ENCODE data around the gene LCNL1. TPM values are rescaled to one million over a fixed set of nuclear protein-coding genes. Genes with fewer than 3 reads are reported as not detected.

LCNL1 gene
- 0.53 TPM for total RNA-seq
- polyA plus RNA-seq (ENCODE audit: insufficient read depth in 1 of 8, insufficient read length in 8 of 8, low replicate concordance in 1 of 8) = 1 to 10 TPM in 1 of 8 donors, under 1 TPM in 7; 0.12 to 1.3 (median 0.34) TPM
- long read RNA-seq, donor 1 = 0 reads
- long read RNA-seq, donor 2 = 0 reads
- long read RNA-seq, donor 3 = 0 reads
- long read RNA-seq, donor 4, partial matches to known transcripts = 0 of 1 reads
- long read RNA-seq, donor 4, other reads (novel, unspliced or antisense) = 0 of 1 reads
- long read RNA-seq, donor 5 = 0 reads
- long read RNA-seq, donor 6 = 0 reads
- long read RNA-seq, donor 7 = 0 reads
- long read RNA-seq, donor 8 = 0 reads
- long read RNA-seq, donor 9 = 0 reads
- long read RNA-seq, donor 10 = 0 reads
- long read RNA-seq, donor 11 = 0 reads

DNA sequence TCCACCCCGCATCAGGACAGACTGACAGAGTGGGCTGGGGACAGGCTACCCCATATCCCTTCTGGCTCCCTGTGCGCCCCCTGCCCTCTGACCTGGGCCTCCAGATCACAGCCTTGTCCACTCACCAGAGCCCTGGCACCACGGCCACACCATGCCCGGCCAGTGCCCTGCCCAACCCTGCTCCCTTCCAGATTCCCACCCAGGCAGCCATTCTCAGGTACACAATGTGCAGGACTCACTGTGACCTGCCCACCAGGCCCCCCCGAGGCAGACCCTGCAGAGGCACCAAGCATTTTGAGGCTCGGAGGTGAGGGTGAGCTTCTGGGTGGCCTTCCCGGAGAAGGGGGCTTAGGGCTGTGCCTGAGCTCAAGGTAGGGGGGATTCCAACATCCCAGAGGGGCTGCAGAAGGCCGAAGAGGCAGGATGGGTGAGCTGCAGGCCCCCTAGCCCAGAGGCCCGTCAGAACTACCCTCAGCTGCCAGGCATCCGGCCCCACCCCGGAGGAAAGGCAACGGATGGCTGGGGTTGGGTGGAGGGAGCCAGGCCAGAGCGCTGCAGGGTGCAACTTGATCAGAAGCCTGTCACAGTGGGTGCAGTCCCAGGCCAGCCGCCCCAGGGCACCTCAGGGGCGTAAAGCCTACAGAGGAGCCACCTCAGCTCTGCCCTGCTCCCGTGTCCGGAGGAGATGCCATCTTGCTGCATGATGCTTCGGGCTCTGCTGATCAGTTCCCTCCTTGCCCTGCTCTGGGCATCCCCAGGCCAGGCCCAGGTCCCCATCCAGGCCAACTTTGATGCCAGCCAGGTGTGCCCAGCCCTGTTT, at the start of gene LCNL1:
Gene LCNL1 (plus strand): TSS at position 762 of the 820 bp plus-strand sequence. CDS start 594 bp downstream, outside the sequence.
- WGBS (ENCODE audit: insufficient coverage) = 78% methylated on average over 16 of the region's 18 CpGs
- no peaks in the 10 kb centered on the region for H3K36me3 ChIP-seq (ENCODE audit: control insufficient read depth, insufficient read depth, low read length)
- no peak within 1 kb of the TSS for H3K27ac ChIP-seq (ENCODE audit: low read length)
- DNase-seq = no peak
- peaks cover 16% of the 10 kb centered on the region for H3K4me1 ChIP-seq (ENCODE audit: control insufficient read depth, insufficient read depth, low read length)
- no peaks in the 10 kb centered on the region for H3K9me3 ChIP-seq (replicated peaks; ENCODE audit: control insufficient read depth, low read depth, low read length)
- H3K4me3 ChIP-seq (ENCODE audit: low read length) = no peak within 1 kb of the TSS
- H3K27me3 ChIP-seq (ENCODE audit: control insufficient read depth, insufficient read depth, low read length) = peaks cover 57% of the 10 kb centered on the region

DNA sequence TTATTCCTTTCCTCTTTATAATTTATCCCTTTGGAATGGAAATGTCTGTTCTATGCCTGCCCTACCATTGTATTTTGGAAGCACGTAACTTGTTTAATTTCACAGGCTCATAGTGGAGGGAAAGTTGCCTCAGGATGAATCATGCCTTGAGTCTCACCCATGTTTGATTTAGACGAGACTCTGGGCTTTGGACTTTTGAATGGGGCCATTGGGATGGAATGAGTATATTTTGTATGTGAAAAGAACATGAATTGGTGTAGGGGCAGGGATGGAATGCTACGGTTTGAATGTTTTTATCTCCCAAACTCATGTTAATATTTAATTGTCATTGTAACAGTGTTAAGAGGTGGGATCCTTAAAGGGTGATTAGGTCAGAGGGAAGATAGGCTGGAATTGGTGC, 48.5 kb upstream of the LCNL1 start:
- Histone ChIP-seq H3K36me3 (ENCODE audit: control insufficient read depth, insufficient read depth, low read length) (peaks cover 10% of the 10 kb centered on the region), H3K4me1 (ENCODE audit: control insufficient read depth, insufficient read depth, low read length) (no peaks in the 10 kb centered on the region), H3K9me3 (replicated peaks; ENCODE audit: control insufficient read depth, low read depth, low read length) (no peaks in the 10 kb centered on the region), H3K27ac (ENCODE audit: low read length) (no peak overlapping the region), H3K27me3 (ENCODE audit: control insufficient read depth, insufficient read depth, low read length) (no peaks in the 10 kb centered on the region), H3K4me3 (ENCODE audit: low read length) (no peak overlapping the region)
- no peak for DNase-seq
- WGBS (ENCODE audit: insufficient coverage) = 89% methylated on average over 2 of the region's 3 CpGs

DNA sequence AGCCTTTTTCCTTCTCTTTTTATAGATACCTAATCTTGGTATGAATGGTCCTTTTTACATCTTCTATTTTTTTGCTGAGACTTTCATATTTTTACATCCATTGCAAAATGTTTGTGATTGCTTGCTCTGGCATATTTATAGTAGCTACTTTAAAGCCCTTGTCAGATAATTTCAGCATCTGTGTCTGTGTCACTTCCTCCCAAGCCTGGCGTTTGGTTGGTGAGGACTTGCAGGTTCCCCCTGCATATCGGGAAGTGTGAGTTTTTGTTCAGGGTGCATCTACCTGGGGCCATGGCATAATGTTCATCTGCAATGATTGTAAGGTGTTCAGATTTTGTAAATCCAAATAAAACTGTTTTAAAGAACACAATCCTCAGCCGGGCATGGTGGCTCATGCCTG, 47.1 kb upstream of the LCNL1 start:
- no CpG with 5 or more reads among the region's 3 CpGs for WGBS (ENCODE audit: insufficient coverage)
- no peaks in the 10 kb centered on the region for H3K27me3 ChIP-seq (ENCODE audit: control insufficient read depth, insufficient read depth, low read length)

DNA sequence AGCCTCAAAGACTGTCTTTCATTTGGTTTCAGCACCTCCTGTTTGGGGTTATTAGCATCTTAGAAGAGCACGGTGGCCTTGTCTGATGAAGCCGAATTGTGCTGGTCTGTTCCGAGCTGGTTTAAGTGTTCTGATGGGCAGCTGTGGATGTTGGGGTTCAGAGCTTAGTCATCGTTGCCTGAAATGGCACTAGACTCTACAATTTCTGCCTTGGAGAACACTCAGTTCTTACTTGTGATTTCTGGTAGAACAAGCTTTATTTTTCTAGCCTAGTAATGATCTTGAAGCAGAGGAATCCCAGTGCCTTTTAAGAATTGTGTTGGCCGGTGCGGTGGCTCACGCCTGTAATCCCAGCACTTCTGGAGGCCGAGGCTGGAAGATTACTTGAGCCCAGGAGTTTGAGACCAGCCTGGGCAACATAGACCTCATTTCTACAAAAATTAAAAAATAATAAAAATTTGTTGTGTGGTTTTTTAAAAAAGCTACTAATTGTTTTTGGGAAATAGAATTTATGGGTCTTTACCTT, 46.1 kb upstream of the LCNL1 start:
- Histone ChIP-seq H3K4me1 (ENCODE audit: control insufficient read depth, insufficient read depth, low read length) (no peaks in the 10 kb centered on the region), H3K4me3 (ENCODE audit: low read length) (no peak overlapping the region), H3K27me3 (ENCODE audit: control insufficient read depth, insufficient read depth, low read length) (no peaks in the 10 kb centered on the region), H3K27ac (ENCODE audit: low read length) (no peak overlapping the region), H3K9me3 (replicated peaks; ENCODE audit: control insufficient read depth, low read depth, low read length) (no peaks in the 10 kb centered on the region), H3K36me3 (ENCODE audit: control insufficient read depth, insufficient read depth, low read length) (peaks cover 33% of the 10 kb centered on the region)
- 71% methylated on average over 4 of the region's 8 CpGs for WGBS (ENCODE audit: insufficient coverage)
- DNase-seq = no peak

More for the DNA sequence above, 47.1 kb upstream of the LCNL1 start:
- no peaks in the 10 kb centered on the region for H3K9me3 ChIP-seq (replicated peaks; ENCODE audit: control insufficient read depth, low read depth, low read length)
- no peaks in the 10 kb centered on the region for H3K4me1 ChIP-seq (ENCODE audit: control insufficient read depth, insufficient read depth, low read length)
- peaks cover 23% of the 10 kb centered on the region for H3K36me3 ChIP-seq (ENCODE audit: control insufficient read depth, insufficient read depth, low read length)
- no peak overlapping the region for H3K27ac ChIP-seq (ENCODE audit: low read length)
- no peak for DNase-seq
- no peak overlapping the region for H3K4me3 ChIP-seq (ENCODE audit: low read length)

DNA sequence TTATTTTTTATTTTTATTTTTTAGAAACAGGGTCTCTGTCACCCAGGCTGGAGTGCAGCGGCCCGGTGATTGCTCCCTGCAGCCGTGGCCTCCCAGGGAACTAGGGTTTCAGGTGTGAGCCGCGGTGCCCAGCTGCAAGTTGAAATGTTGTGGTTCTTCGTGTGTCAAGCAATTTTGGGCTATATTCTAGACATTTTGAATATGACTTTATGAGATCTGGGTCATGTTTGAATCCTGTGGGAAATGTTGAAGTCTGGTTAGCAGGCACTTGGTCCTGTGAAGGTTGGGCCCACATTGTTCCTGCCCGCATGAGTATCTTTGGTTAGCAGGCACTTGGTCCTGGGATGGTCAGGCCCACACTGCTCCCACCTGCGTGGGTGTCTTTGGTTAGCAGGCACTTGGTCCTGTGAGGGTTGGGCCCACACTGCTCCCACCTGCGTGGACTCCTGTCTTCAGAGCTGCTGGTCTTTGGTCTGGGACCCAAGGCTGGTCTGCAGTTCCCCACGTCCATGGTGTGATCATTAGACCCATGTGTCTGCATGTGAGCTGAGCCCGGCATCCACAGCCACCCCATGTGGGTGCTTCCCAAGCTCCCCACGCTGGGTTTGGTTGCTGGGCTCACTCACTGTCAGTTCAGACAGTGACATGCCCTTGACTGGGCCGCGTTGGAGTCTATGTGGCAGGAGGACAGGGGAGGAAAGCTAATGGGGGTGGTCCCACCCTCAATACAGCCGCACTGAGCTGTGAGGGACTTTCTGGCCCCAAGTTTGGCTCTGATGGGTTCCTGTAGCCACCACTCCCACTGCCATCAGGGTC, 45.4 kb upstream of the LCNL1 start:
- H3K27ac ChIP-seq (ENCODE audit: low read length) = no peak overlapping the region
- no peaks in the 10 kb centered on the region for H3K9me3 ChIP-seq (replicated peaks; ENCODE audit: control insufficient read depth, low read depth, low read length)
- DNase-seq = no peak

DNA sequence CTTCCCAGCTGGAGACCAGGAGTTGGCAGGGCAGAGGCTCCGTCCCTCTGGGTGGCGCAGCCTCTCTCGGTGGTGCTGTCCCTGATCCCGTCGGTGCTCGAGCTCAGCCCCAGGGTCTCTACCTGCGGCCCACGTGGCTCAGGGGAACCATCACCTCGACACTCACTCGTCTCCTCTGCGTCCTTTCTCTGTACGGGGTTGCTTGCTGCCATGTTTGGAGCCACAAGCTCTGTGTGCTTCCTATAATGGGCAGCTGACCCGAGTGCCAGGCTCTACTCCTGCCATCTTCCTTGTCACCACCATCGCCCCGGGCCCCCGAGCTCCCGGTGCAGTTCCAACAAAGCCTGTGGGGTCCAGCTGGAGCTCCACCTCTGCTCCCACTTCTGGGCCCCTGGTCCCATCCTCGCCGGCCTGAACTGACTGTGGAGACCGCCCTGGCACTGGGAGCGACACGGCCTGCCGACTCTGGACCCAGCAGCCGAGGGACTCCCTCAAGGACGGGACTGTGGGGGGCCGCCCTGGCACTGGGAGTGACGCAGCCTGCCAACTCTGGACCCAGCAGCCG, 43.3 kb upstream of the LCNL1 start:
- no peak overlapping the region for H3K4me3 ChIP-seq (ENCODE audit: low read length)
- no peaks in the 10 kb centered on the region for H3K27me3 ChIP-seq (ENCODE audit: control insufficient read depth, insufficient read depth, low read length)
- H3K36me3 ChIP-seq (ENCODE audit: control insufficient read depth, insufficient read depth, low read length) = peaks cover 47% of the 10 kb centered on the region
- 85% methylated on average over 28 of the region's 28 CpGs for WGBS (ENCODE audit: insufficient coverage)
- H3K9me3 ChIP-seq (replicated peaks; ENCODE audit: control insufficient read depth, low read depth, low read length) = no peaks in the 10 kb centered on the region
- no peak overlapping the region for H3K27ac ChIP-seq (ENCODE audit: low read length)
- no peak for DNase-seq
- H3K4me1 ChIP-seq (ENCODE audit: control insufficient read depth, insufficient read depth, low read length) = peaks cover 13% of the 10 kb centered on the region

More for the DNA sequence above, 45.4 kb upstream of the LCNL1 start:
- no peaks in the 10 kb centered on the region for H3K4me1 ChIP-seq (ENCODE audit: control insufficient read depth, insufficient read depth, low read length)
- no peak overlapping the region for H3K4me3 ChIP-seq (ENCODE audit: low read length)
- WGBS (ENCODE audit: insufficient coverage) = 85% methylated on average over 11 of the region's 15 CpGs
- H3K27me3 ChIP-seq (ENCODE audit: control insufficient read depth, insufficient read depth, low read length) = no peaks in the 10 kb centered on the region
- H3K36me3 ChIP-seq (ENCODE audit: control insufficient read depth, insufficient read depth, low read length) = peaks cover 40% of the 10 kb centered on the region

DNA sequence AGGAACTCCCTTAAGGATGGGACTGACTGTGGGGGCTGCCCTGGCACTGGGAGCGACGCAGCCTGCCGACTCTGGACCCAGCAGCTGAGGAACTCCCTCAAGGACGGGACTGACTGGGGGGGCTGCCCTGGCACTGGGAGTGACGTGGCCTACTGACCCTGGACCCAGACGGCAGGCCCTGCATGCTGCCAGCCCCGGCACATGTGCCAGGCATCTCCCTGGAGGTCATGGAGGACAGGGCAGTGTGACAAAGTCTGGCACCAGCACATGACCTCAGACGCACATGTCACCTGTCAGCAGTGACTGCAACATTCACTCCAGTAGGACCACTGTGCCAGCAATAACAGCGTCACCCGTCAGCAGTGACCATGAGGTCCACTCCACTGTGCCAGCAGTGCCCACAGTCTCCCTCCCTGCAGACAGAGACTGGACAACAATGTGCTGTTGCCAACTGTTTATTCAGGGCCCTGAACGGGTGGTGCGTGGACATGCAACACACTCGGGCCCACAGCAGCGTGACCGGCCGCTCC, 42.7 kb upstream of the LCNL1 start:
- H3K36me3 ChIP-seq (ENCODE audit: control insufficient read depth, insufficient read depth, low read length) = peaks cover 47% of the 10 kb centered on the region
- H3K27me3 ChIP-seq (ENCODE audit: control insufficient read depth, insufficient read depth, low read length) = no peaks in the 10 kb centered on the region
- peak; percentile 33 for DNase-seq
- H3K4me1 ChIP-seq (ENCODE audit: control insufficient read depth, insufficient read depth, low read length) = peaks cover 16% of the 10 kb centered on the region
- WGBS (ENCODE audit: insufficient coverage) = 76% methylated on average over 16 of the region's 16 CpGs
- no peak overlapping the region for H3K27ac ChIP-seq (ENCODE audit: low read length)
- no peak overlapping the region for H3K4me3 ChIP-seq (ENCODE audit: low read length)
- H3K9me3 ChIP-seq (replicated peaks; ENCODE audit: control insufficient read depth, low read depth, low read length) = no peaks in the 10 kb centered on the region

DNA sequence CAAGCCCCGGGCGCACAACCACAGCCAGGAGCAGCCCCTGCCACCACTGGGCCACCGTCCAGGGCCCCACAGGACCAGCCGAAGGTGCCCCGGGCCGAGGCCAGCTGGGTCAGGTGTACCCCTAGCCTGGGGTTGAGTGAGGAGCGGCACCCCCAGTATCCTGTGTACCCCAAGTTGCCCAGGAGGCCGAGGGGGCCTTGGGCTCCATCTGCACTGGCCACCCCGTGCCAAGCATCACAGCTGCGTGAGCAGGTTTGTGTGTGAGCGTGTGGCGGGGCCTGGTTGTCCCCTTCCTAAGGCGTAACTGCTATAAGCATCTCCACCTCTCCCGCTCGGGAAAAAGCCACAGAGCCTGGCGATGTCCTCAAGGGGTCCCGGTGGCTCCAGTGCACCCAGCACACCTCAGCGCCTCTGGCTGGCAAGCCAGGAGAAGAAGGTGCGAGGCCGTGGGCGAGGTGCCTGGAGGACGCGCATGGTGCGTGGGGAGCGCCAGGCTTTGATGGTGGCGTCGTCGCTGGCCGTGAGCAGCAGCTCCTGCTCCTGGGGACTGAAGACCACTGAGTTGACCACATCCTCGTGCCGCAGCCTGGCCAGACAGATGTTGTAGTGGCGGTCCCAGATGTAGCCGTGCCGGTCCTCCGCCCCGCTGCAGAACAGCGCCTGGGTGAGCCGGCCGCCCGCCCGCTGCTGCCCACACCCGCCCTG, 42.1 kb upstream of the LCNL1 start:
- H3K27me3 ChIP-seq (ENCODE audit: control insufficient read depth, insufficient read depth, low read length) = no peaks in the 10 kb centered on the region
- 92% methylated on average over 41 of the region's 42 CpGs for WGBS (ENCODE audit: insufficient coverage)
- no peak for DNase-seq
- peaks cover 20% of the 10 kb centered on the region for H3K4me1 ChIP-seq (ENCODE audit: control insufficient read depth, insufficient read depth, low read length)
- no peak overlapping the region for H3K4me3 ChIP-seq (ENCODE audit: low read length)
- no peak overlapping the region for H3K27ac ChIP-seq (ENCODE audit: low read length)
- H3K9me3 ChIP-seq (replicated peaks; ENCODE audit: control insufficient read depth, low read depth, low read length) = no peaks in the 10 kb centered on the region
- H3K36me3 ChIP-seq (ENCODE audit: control insufficient read depth, insufficient read depth, low read length) = peaks cover 47% of the 10 kb centered on the region

All from muscle of leg (tissue), 16 donors.